ENCODE data around the gene AZU1.
"Not testable (repeated sequence)": the region's sequence is repeated elsewhere in the genome, so short reads cannot be mapped to it uniquely, and the experiment has no call there.

AZU1 gene

DNA sequence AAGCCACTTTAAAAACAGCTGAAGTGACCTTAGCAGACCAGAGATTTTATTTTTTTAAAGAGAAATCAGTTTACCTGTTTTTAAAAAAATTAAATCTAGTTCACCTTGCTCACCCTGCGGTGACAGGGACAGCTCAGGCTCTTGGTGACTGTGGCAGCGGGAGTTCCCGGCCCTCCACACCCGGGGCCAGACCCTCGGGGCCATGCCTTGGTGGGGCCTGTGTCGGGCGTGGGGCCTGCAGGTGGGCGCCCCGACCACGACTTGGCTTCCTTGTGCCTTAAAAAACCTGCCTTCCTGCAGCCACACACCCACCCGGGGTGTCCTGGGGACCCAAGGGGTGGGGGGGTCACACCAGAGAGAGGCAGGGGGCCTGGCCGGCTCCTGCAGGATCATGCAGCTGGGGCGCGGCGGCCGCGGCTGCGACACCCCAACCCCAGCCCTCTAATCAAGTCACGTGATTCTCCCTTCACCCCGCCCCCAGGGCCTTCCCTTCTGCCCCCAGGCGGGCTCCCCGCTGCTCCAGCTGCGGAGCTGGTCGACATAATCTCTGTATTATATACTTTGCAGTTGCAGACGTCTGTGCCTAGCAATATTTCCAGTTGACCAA, 16.7 kb upstream of the AZU1 start:
- no peak for DNase-seq

- no peak for DNase-seq
These were observed 16.1 kb upstream of the AZU1 start for GRCh38 chr19:811506-812048.

DNA sequence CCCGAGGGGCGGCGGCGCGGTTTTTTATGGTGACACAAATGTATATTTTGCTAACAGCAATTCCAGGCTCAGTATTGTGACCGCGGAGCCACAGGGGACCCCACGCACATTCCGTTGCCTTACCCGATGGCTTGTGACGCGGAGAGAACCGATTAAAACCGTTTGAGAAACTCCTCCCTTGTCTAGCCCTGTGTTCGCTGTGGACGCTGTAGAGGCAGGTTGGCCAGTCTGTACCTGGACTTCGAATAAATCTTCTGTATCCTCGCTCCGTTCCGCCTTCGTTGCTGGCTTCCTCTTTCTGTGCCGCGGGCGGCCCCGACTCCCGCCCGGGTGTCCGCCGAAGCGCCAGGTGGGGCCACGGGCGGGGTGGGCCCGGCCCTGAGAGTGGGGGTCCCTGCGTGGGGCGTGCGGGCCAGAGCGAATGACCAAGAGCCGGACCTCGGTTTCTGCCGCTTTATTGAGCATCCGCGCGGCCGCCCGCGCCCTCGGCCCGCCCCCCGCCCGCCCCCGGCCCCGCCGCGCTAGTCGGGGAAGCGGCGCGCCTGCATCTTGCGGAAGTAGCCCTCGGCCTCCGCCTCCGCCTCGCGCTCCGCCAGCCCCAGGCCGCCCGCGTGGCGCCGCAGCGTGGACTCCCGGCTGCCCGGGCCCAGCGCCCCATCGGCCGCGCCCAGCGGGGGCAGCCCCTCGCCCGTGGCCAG, 15.4 kb upstream of the AZU1 start:
- DNase-seq, result no peak

GRCh38 chr19:812747-813218, 14.9 kb upstream of the AZU1 start:
- no peak for DNase-seq

- no peak for DNase-seq
These were observed 14.2 kb upstream of the AZU1 start for GRCh38 chr19:813219-814151.

GRCh38 chr19:814152-815078, 13.2 kb upstream of the AZU1 start:
- no peak for DNase-seq

- DNase-seq, result no peak
These were observed 12.4 kb upstream of the AZU1 start for GRCh38 chr19:815079-815774.

DNA sequence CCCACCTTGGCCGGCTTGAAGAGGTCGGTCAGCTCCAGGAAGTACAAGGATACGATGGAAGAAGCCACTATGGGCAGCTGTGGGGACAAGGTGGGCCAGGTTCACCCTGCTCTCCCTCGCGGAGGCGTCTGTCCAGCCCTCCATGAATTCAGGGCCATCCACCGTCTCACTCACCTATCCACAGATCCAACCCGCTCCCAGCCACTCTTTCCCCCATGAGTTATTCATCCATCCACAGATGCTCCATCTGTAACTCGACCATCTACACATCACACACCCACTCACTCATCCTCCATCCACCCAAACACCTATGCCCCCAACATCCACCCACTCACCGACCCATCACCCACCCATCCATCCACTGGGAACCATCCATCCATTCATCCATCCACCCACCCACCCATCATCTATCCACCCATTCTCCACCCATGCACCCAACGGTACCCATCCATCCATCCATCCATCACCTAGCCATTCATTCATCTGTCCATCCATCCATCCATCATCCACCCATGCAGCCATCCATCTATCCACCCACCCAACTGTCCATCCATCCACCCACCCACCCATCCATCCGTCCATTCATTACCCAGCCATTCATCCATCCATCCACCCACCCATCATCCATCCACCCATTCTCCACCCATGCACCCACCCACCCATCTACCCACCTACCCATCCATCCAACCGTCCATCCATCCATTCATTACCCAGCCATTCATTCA, 11.7 kb upstream of the AZU1 start:
- DNase-seq, result no peak

DNA sequence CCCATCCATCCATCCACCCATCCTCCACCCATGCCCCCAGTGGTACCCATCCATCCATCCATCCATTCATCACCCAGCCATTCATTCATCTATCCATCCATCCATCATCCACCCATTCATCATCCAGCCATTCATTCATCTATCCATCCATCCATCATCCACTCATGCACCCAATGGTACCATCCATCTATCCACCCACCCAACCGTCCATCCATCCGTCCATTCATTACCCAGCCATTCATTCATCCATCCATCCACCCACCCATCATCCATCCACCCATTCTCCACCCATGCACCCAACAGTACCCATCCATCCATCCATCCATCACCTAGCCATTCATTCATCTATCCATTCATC, 11.2 kb upstream of the AZU1 start:
- DNase-seq, result no peak

- not testable (repeated sequence) for DNase-seq
These were observed 7.4 kb upstream of the AZU1 start for GRCh38 chr19:820212-820611.

- DNase-seq, result no peak
These were observed 6.3 kb upstream of the AZU1 start for GRCh38 chr19:821231-821824.

DNA sequence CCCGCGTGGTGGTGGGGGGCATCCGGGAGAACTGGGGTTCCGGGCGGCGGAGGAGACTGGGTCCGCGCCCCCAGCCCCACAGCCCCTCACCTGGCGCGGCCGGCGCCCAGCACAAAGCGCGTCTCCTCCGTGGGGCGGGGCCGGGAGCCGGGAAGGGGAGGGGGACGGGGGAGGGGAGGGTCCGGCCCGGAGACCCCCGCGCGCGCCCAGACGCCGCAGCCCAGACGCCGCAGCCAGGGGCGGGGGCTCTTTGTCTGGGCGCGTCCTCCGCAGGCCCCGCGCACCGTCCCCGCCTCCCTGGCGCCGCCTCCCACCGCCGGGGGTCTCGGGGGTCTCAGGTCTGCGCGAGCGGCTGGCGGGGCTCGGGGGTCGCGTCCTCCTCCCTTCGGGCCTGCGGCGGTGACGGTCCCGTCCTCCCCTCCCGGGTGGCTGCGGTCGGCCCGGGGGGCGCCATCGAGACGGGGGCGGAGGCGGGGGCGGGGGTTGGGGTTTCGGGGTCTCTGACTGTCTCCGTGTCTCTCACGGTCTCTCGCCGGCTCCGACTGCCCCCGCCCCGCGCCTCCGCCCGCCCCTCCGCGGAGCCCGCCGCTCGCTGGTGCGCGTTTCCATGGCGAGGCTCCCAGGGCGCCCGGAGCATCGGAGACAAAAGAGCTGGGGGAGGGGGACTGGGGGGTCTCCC, 5.7 kb upstream of the AZU1 start, which contains the start of gene PLPPR3:
Gene PLPPR3, minus strand, starts transcription at position 131 of the 679 bp plus-strand sequence. CDS start 396 bp downstream, outside the sequence.
- no peak for DNase-seq

- DNase-seq, result no peak
These were observed 4.0 kb upstream of the AZU1 start for GRCh38 chr19:823565-824121.

- DNase-seq, result no peak
These were observed 2.8 kb upstream of the AZU1 start for GRCh38 chr19:824885-825284.

DNA sequence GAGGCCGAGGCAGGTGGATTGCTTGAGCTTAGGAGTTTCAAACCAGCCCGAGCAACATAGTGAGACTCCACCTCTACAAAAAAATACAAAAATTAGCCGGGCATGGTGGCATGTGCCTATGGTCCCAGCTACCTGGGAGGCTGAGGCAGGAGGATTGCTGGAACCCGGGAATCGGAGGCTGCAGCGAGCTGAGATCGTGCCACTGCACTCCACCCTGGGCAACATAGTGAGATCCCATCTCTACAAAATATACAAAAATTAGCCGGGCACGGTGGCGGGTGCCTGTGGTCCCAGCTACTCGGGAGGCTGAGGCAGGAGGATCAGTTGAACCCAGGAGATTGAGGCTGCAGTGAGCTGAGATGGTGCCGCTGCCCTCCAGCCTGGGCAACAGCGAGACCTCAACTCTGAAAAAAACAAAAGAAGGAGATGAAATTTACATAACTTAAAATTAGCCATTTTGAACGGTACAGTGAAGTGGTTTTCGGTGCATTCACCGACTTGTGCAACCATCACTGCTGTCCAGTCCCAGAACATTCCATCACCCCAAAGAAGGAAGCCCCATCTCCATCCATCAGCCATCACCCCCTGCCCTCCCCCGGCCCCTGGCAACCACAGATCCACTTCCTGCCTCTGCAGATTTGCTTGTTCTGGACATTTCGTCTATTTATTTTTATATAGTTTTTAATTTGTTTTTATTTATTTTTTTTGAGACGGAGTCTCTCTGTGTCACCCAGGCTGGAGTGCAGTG, 1.6 kb upstream of the AZU1 start:
- DNase-seq, result no peak

DNA sequence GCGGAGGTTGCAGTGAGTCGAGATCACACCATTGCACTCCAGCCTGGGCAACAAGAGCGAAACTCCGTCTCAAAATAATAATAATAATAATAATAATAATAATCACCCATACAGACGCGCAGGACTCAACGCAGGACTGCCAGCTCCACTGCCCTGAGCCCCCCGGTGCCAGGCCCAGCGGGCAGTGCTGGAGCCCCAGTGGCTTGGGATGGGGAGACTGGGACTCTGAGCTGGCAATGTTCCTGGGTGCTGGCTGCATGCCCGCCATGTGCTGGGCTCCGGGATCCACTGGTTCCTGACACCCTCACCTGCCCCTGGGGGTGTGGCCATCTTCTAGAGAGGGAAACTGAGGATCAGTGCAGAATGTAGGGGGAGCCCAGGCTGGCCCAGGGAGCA, 325 bp upstream of the AZU1 start:
- DNase-seq, result no peak

DNA sequence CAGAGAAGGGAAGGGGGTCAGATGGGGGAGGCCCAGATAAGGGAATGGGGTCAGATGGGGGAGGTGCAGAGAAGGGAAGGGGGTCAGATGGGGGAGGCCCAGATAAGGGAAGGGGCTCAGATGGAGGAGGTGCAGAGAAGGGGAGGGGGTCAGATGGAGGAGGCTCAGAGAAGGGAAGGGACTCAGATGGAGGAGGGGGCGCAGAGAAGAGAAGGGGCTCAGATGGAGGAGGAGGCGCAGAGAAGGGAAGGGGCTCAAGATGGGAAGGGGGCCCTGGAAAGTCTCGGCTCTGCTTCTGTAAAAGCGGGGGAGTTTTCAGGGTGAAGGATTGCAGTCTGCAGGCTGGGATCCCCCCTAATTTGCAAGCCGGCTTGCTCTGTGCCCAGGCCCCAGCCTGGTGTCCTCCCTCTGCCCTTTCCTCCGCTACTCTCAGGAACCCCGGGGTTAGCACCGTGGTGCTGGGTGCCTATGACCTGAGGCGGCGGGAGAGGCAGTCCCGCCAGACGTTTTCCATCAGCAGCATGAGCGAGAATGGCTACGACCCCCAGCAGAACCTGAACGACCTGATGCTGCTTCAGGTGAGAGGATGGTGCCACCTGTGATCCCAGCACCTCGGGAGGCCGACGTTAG, 1.6 kb downstream of the AZU1 start:
- DNase-seq, result no peak

Data from activated CD4-positive, alpha-beta T cell treated with anti-CD3 and anti-CD28 coated beads, Interleukin-10, Interleukin-2, amounts not matched to agents 100 ng/mL and 50 ng/mL, durations not matched to agents 16 hours and 8 hours (primary cell).